WTC11 (cell line): ENCODE results near the gene GMPR2. TPM values are rescaled to one million over a fixed set of nuclear protein-coding genes. Genes with fewer than 3 reads are reported as not detected.

Source experiments
- ATAC-seq: fragments of 200-7000 bp; cut with Tn5 transposase; 2 replicates; pipeline ENCODE4 v1.10.0; 2021; ENCODE audit warnings: mild to moderate bottlenecking, moderate library complexity
- CTCF ChIA-PET: fragments of 300-600 bp; sonication (Branson Sonifier 250); formaldehyde crosslinking; loops from one replicate; lab custom pipeline; 2021; ENCODE audit warnings: antibody characterized with exemption; lab: Charles Lee
- POLR2A ChIA-PET: fragments of 350-600 bp; sonication (Branson Sonifier 250); formaldehyde crosslinking; loops from one replicate; lab custom pipeline; 2021; ENCODE audit warnings: antibody characterized with exemption; lab: Charles Lee
- DNase-seq: peaks from one replicate; pipeline ENCODE4 v3.0.0; 2021; ENCODE audit warnings: low spot score
- H3K27ac Mint-ChIP-seq: 2 replicates; pipeline ENCODE4 v1.8.0; 2021; ENCODE audit warnings: mixed read lengths
- H3K27me3 Mint-ChIP-seq: 2 replicates; pipeline ENCODE4 v1.8.0; 2021; ENCODE audit warnings: low read depth, mild to moderate bottlenecking, moderate library complexity, mixed read lengths
- H3K36me3 Mint-ChIP-seq: 2 replicates; pipeline ENCODE4 v1.8.0; 2021; ENCODE audit warnings: mixed read lengths
- H3K4me1 Mint-ChIP-seq: 2 replicates; pipeline ENCODE4 v1.8.0; 2022; ENCODE audit warnings: mixed read lengths
- H3K4me3 Mint-ChIP-seq: 2 replicates; pipeline ENCODE4 v1.8.0; 2021; ENCODE audit warnings: mild to moderate bottlenecking, moderate library complexity, mixed read lengths
- H3K9me3 Mint-ChIP-seq: 2 replicates; pipeline ENCODE4 v1.8.0; 2021; ENCODE audit warnings: mixed read lengths
- CBFB ChIP-seq: sonication (generic); formaldehyde crosslinking; IDR thresholded peaks from 2 replicates; pipeline ENCODE4 v1.8.1; 2022; ENCODE audit warnings: mild to moderate bottlenecking, low read depth, missing genetic modification reagents
- CREM ChIP-seq: sonication (generic); formaldehyde crosslinking; IDR thresholded peaks from 2 replicates; pipeline ENCODE4 v1.8.1; 2022; ENCODE audit warnings: mild to moderate bottlenecking, missing genetic modification reagents, moderate library complexity
- ELF4 ChIP-seq: sonication (generic); formaldehyde crosslinking; IDR thresholded peaks from 2 replicates; pipeline ENCODE4 v1.8.1; 2022; ENCODE audit warnings: low read depth, mild to moderate bottlenecking, moderate library complexity, missing genetic modification reagents
- FOXJ3 ChIP-seq: sonication (generic); formaldehyde crosslinking; IDR thresholded peaks from 2 replicates; pipeline ENCODE4 v1.9.0; 2021; ENCODE audit warnings: missing genetic modification reagents, mild to moderate bottlenecking, borderline replicate concordance
- GABPB1 ChIP-seq: sonication (generic); formaldehyde crosslinking; IDR thresholded peaks from 2 replicates; pipeline ENCODE4 v1.8.1; 2023; ENCODE audit warnings: mild to moderate bottlenecking, missing genetic modification reagents
- GRHL2 ChIP-seq: fragments of 250-450 bp; sonication (Bioruptor Pico); IDR thresholded peaks from 2 replicates; pipeline ENCODE4 v1.8.0; 2022; ENCODE audit warnings: mild to moderate bottlenecking, moderate library complexity; ENCODE audit not compliant: insufficient replicate concordance, severe bottlenecking
- HMGA2 ChIP-seq: fragments of 250-450 bp; sonication (Bioruptor Pico); IDR thresholded peaks from 2 replicates; pipeline ENCODE4 v1.4.0; 2021; ENCODE audit warnings: mild to moderate bottlenecking, moderate library complexity
- KAT7 ChIP-seq: sonication (generic); formaldehyde crosslinking; IDR thresholded peaks from 2 replicates; pipeline ENCODE4 v1.8.1; 2023; ENCODE audit warnings: missing genetic modification reagents, mild to moderate bottlenecking, borderline replicate concordance
- NR3C1 ChIP-seq: sonication (generic); formaldehyde crosslinking; conservative IDR thresholded peaks from 2 replicates; pipeline ENCODE4 v1.8.1; 2023; ENCODE audit warnings: low read depth, mild to moderate bottlenecking, missing genetic modification reagents
- PRRX2 ChIP-seq: fragments of 250-450 bp; sonication (Bioruptor Pico); IDR thresholded peaks from 2 replicates; pipeline ENCODE4 v1.8.0; 2021; ENCODE audit warnings: mild to moderate bottlenecking
- SMAD3 ChIP-seq: sonication (generic); formaldehyde crosslinking; IDR thresholded peaks from 2 replicates; pipeline ENCODE4 v1.8.0; 2022; ENCODE audit warnings: missing genetic modification reagents, mild to moderate bottlenecking, borderline replicate concordance
- ZNF232 ChIP-seq: sonication (generic); formaldehyde crosslinking; IDR thresholded peaks from 2 replicates; pipeline ENCODE4 v1.8.0; 2022; ENCODE audit warnings: mild to moderate bottlenecking, missing genetic modification reagents
- ZNF263 ChIP-seq: sonication (generic); formaldehyde crosslinking; IDR thresholded peaks from 2 replicates; pipeline ENCODE4 v1.8.1; 2022; ENCODE audit warnings: low read depth, mild to moderate bottlenecking, moderate library complexity, missing genetic modification reagents
- ZNF423 ChIP-seq: fragments of 250-450 bp; sonication (Bioruptor Pico); IDR thresholded peaks from 2 replicates; pipeline ENCODE4 v2.1.2; 2022; ENCODE audit warnings: mild to moderate bottlenecking, moderate library complexity
- ZNF671 ChIP-seq: fragments of 250-450 bp; sonication (Bioruptor Pico); IDR thresholded peaks from 2 replicates; pipeline ENCODE4 v1.8.0; 2021; ENCODE audit warnings: mild to moderate bottlenecking
- total RNA-seq: library from RNA; stranded (reverse); gene quantifications from 3 replicates; pipeline ENCODE4 v1.2.3, GENCODE V29; 2021
- TF ChIP-seq, protein P1 (sequence below): sonication (generic); formaldehyde crosslinking; conservative IDR thresholded peaks from 2 replicates; pipeline ENCODE4 v1.8.1; 2022; ENCODE audit warnings: mild to moderate bottlenecking, missing genetic modification reagents
- TF ChIP-seq, protein P2 (sequence below): sonication (generic); formaldehyde crosslinking; IDR thresholded peaks from 2 replicates; pipeline ENCODE4 v1.8.0; 2023; ENCODE audit warnings: mild to moderate bottlenecking, missing genetic modification reagents
- TF ChIP-seq, protein P3 (sequence below): sonication (generic); formaldehyde crosslinking; IDR thresholded peaks from 2 replicates; pipeline ENCODE4 v1.8.1; 2023; ENCODE audit warnings: mild to moderate bottlenecking, missing genetic modification reagents, moderate library complexity
- TF ChIP-seq, protein P4 (sequence below): sonication (generic); formaldehyde crosslinking; IDR thresholded peaks from 2 replicates; pipeline ENCODE4 v1.8.0; 2022; ENCODE audit warnings: mild to moderate bottlenecking, missing genetic modification reagents
- TF ChIP-seq, protein P5 (sequence below): fragments of 250-450 bp; sonication (Bioruptor Pico); IDR thresholded peaks from 2 replicates; pipeline ENCODE4 v1.9.0; 2021; ENCODE audit warnings: mild to moderate bottlenecking
- TF ChIP-seq, protein P6 (sequence below): sonication (generic); formaldehyde crosslinking; IDR thresholded peaks from 2 replicates; pipeline ENCODE4 v1.8.0; 2022; ENCODE audit warnings: mild to moderate bottlenecking, missing genetic modification reagents

GMPR2 gene
- total RNA-seq, 1 experiment from 2014 or later, result 82.3 TPM

DNA sequence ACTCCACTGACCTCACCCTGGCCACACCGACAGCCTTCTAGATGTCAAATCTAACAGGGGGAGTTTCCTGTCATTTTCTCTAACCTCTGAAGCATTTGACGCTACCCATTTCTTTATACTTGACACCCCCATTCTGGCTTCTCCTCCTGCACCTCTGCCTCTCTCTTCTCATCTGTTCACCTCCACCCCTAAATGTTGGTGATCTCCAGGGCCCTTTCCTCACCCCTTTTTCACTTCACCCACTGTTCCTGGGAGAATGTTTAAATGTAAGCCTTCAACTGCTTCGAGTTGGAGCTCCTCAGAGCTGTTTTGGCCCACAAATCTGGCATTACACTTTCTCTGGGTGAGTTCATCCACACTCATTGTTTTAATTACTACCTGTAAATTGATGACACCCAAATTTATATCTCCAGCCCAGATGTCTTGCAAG, 39.1 kb downstream of the GMPR2 start:
- Mint-ChIP-seq H3K4me3 (peak overlapping the region; percentile 72), H3K9me3 (no peaks in the 10 kb centered on the region), H3K4me1 (peaks cover 16% of the 10 kb centered on the region), H3K27me3 (no peaks in the 10 kb centered on the region), H3K27ac (no peak overlapping the region), H3K36me3 (peaks cover 4% of the 10 kb centered on the region; the same call in 1 of the 2 replicates)
- no peak for TF ChIP-seq CREM (CRISPR knock-in tag)
- TF ChIP-seq ZNF263 (CRISPR knock-in tag), result no peak
- no peak for TF ChIP-seq ZNF232
- TF ChIP-seq, protein P1, sequence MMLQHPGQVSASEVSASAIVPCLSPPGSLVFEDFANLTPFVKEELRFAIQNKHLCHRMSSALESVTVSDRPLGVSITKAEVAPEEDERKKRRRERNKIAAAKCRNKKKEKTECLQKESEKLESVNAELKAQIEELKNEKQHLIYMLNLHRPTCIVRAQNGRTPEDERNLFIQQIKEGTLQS (CRISPR knock-in tag), result no peak
- no peak for TF ChIP-seq ZNF423 (CRISPR knock-in tag)
- TF ChIP-seq KAT7 (CRISPR knock-in tag), result no peak
- TF ChIP-seq GRHL2 (CRISPR knock-in tag), result no peak
- TF ChIP-seq ZNF671 (CRISPR knock-in tag), result no peak
- TF ChIP-seq, protein P2, sequence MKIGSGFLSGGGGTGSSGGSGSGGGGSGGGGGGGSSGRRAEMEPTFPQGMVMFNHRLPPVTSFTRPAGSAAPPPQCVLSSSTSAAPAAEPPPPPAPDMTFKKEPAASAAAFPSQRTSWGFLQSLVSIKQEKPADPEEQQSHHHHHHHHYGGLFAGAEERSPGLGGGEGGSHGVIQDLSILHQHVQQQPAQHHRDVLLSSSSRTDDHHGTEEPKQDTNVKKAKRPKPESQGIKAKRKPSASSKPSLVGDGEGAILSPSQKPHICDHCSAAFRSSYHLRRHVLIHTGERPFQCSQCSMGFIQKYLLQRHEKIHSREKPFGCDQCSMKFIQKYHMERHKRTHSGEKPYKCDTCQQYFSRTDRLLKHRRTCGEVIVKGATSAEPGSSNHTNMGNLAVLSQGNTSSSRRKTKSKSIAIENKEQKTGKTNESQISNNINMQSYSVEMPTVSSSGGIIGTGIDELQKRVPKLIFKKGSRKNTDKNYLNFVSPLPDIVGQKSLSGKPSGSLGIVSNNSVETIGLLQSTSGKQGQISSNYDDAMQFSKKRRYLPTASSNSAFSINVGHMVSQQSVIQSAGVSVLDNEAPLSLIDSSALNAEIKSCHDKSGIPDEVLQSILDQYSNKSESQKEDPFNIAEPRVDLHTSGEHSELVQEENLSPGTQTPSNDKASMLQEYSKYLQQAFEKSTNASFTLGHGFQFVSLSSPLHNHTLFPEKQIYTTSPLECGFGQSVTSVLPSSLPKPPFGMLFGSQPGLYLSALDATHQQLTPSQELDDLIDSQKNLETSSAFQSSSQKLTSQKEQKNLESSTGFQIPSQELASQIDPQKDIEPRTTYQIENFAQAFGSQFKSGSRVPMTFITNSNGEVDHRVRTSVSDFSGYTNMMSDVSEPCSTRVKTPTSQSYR, result no peak
- TF ChIP-seq, protein P3, sequence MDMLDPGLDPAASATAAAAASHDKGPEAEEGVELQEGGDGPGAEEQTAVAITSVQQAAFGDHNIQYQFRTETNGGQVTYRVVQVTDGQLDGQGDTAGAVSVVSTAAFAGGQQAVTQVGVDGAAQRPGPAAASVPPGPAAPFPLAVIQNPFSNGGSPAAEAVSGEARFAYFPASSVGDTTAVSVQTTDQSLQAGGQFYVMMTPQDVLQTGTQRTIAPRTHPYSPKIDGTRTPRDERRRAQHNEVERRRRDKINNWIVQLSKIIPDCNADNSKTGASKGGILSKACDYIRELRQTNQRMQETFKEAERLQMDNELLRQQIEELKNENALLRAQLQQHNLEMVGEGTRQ, result no peak
- no peak for TF ChIP-seq SMAD3 (CRISPR knock-in tag)
- ChIA-PET POLR2A (interaction anchor here (0.5 to 1.5 kb wide), 10 partner anchors 9 to 96 kb away, joined by 3 to 20 read pairs (median 4); partner anchors contain the start of genes CHMP4A, DHRS1, MDP1 and NFATC4), CTCF (interaction anchor here (1.3 to 5.8 kb wide), 13 partner anchors 9 to 214 kb away, joined by 3 to 77 read pairs (median 10); partner anchors contain the start of genes CIDEB, DHRS1, IRF9 and LTB4R)
- ATAC-seq, result no peak
- no peak for DNase-seq

DNA sequence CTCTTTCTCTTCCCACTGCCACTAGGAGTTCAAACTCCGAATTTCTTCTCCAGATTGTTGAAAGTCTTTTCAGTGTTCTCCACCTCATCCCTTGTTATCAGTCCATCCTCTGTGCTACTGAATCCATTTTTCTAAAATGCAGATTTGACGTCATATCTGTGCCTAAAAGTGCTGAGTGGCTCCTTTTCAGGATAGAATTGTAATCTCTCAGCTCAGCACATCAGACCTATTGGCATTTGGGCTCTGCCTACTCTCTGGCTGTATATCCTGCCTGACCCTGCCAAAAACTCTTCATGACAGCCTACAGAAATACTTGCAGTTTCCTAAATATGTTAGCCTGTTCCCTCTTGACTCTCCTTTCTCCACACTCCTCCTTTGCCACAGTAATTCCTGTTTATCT, 39.7 kb downstream of the GMPR2 start:
- Mint-ChIP-seq H3K27me3 (no peaks in the 10 kb centered on the region), H3K36me3 (no peaks in the 10 kb centered on the region), H3K4me1 (peaks cover 16% of the 10 kb centered on the region), H3K9me3 (no peaks in the 10 kb centered on the region), H3K4me3 (peak overlapping the region; percentile 72), H3K27ac (no peak overlapping the region)
- ChIA-PET CTCF (interaction anchor here (1.9 to 5.8 kb wide), 6 partner anchors 8 to 215 kb away, joined by 6 to 77 read pairs (median 22); partner anchors contain the start of genes CIDEB, DHRS1, LTB4R and LTB4R2), POLR2A (interaction anchor here (1.2 kb wide), 1 partner anchor 59 kb away, joined by 4 read pairs; the partner anchor contains the start of gene CHMP4A)
- DNase-seq (no peak), ATAC-seq (no peak)
- no peak for TF ChIP-seq GABPB1 (CRISPR knock-in tag)
- TF ChIP-seq HMGA2 (CRISPR knock-in tag), result no peak
- TF ChIP-seq ELF4 (CRISPR knock-in tag), result no peak
- no peak for TF ChIP-seq PRRX2 (CRISPR knock-in tag)
- TF ChIP-seq, protein P2, result no peak
- TF ChIP-seq CBFB (CRISPR knock-in tag), result no peak
- TF ChIP-seq, protein P4, sequence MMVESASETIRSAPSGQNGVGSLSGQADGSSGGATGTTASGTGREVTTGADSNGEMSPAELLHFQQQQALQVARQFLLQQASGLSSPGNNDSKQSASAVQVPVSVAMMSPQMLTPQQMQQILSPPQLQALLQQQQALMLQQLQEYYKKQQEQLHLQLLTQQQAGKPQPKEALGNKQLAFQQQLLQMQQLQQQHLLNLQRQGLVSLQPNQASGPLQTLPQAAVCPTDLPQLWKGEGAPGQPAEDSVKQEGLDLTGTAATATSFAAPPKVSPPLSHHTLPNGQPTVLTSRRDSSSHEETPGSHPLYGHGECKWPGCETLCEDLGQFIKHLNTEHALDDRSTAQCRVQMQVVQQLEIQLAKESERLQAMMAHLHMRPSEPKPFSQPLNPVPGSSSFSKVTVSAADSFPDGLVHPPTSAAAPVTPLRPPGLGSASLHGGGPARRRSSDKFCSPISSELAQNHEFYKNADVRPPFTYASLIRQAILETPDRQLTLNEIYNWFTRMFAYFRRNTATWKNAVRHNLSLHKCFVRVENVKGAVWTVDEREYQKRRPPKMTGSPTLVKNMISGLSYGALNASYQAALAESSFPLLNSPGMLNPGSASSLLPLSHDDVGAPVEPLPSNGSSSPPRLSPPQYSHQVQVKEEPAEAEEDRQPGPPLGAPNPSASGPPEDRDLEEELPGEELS (CRISPR knock-in tag), result no peak
- TF ChIP-seq, protein P1 (CRISPR knock-in tag), result no peak
- TF ChIP-seq KAT7 (CRISPR knock-in tag), result no peak
- TF ChIP-seq NR3C1 (CRISPR knock-in tag), result no peak
- TF ChIP-seq, protein P5, sequence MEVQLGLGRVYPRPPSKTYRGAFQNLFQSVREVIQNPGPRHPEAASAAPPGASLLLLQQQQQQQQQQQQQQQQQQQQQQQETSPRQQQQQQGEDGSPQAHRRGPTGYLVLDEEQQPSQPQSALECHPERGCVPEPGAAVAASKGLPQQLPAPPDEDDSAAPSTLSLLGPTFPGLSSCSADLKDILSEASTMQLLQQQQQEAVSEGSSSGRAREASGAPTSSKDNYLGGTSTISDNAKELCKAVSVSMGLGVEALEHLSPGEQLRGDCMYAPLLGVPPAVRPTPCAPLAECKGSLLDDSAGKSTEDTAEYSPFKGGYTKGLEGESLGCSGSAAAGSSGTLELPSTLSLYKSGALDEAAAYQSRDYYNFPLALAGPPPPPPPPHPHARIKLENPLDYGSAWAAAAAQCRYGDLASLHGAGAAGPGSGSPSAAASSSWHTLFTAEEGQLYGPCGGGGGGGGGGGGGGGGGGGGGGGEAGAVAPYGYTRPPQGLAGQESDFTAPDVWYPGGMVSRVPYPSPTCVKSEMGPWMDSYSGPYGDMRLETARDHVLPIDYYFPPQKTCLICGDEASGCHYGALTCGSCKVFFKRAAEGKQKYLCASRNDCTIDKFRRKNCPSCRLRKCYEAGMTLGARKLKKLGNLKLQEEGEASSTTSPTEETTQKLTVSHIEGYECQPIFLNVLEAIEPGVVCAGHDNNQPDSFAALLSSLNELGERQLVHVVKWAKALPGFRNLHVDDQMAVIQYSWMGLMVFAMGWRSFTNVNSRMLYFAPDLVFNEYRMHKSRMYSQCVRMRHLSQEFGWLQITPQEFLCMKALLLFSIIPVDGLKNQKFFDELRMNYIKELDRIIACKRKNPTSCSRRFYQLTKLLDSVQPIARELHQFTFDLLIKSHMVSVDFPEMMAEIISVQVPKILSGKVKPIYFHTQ, result no peak
- TF ChIP-seq, protein P6, sequence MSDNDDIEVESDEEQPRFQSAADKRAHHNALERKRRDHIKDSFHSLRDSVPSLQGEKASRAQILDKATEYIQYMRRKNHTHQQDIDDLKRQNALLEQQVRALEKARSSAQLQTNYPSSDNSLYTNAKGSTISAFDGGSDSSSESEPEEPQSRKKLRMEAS (CRISPR knock-in tag), result no peak
- TF ChIP-seq FOXJ3, result no peak
- TF ChIP-seq ZNF423 (CRISPR knock-in tag), result no peak
